Keratinocyte (primary cell): ENCODE measurements around the gene TM7SF3. TPM values are rescaled to one million over a fixed set of nuclear protein-coding genes. Genes with fewer than 3 reads are reported as not detected.

Source experiments
- DNase-seq: peaks from one replicate; pipeline ENCODE4 v3.0.0-alpha.2; 2011; ENCODE audit warnings: low read depth, missing footprints, low spot score
- FAIRE-seq: peaks from 2 replicates; lab custom pipeline; 2011; peaks lifted over from hg19 to GRCh38; lab: Jason Lieb, UNC
- H2AFZ ChIP-seq: 2 replicates; pipeline ENCODE4 v1.6.0; 2012; ENCODE audit warnings: low read length, control low read depth, inconsistent platforms; ENCODE audit not compliant: control insufficient read depth
- H3K27ac ChIP-seq: 2 replicates; pipeline ENCODE4 v1.5.1; 2011; ENCODE audit warnings: low read length; ENCODE audit not compliant: control insufficient read depth, insufficient read depth
- H3K27me3 ChIP-seq: 3 replicates; pipeline ENCODE4 v1.6.0; 2011; ENCODE audit warnings: low read length; ENCODE audit not compliant: control insufficient read depth, insufficient read depth; ENCODE audit errors: extremely low read depth
- H3K36me3 ChIP-seq, 2 experiments: 2 replicates in 1 of 2; 3 replicates in 1 of 2; pipeline ENCODE4 v1.5.1; 2011; ENCODE audit warnings: low read length in 2 of 2, mild to moderate bottlenecking in 1 of 2; ENCODE audit not compliant: control insufficient read depth in 2 of 2, insufficient read depth in 2 of 2; ENCODE audit errors: extremely low read depth in 1 of 2
- H3K4me1 ChIP-seq: 3 replicates; pipeline ENCODE4 v1.5.1; 2011; ENCODE audit warnings: low read length; ENCODE audit not compliant: control insufficient read depth, insufficient read depth; ENCODE audit errors: extremely low read depth
- H3K4me2 ChIP-seq: 3 replicates; pipeline ENCODE4 v1.6.0; 2011; ENCODE audit warnings: low read depth, low read length; ENCODE audit not compliant: control insufficient read depth, insufficient read depth; ENCODE audit errors: extremely low read depth
- H3K4me3 ChIP-seq, 3 experiments: fragments of 200-600 bp in 1 of 3; sonication (generic) in 1 of 3; 2 replicates in 2 of 3; 3 replicates in 1 of 3; pipeline ENCODE4 v1.5.1; 2011 to 2016; ENCODE audit warnings: low read length in 3 of 3, mild to moderate bottlenecking in 3 of 3, control low read depth in 2 of 3, inconsistent platforms in 1 of 3, low read depth in 1 of 3, mixed read lengths in 1 of 3, mixed run types in 1 of 3, moderate library complexity in 1 of 3; ENCODE audit not compliant: control insufficient read depth in 2 of 3, insufficient read depth in 2 of 3; ENCODE audit errors: extremely low read depth in 1 of 3
- H3K79me2 ChIP-seq: 2 replicates; pipeline ENCODE4 v1.6.0; 2012; ENCODE audit warnings: low read length; ENCODE audit not compliant: control insufficient read depth, insufficient read depth
- H3K9ac ChIP-seq: 3 replicates; pipeline ENCODE4 v1.6.0; 2011; ENCODE audit warnings: low read length; ENCODE audit not compliant: control insufficient read depth, insufficient read depth; ENCODE audit errors: extremely low read depth
- H3K9me1 ChIP-seq: 3 replicates; pipeline ENCODE4 v1.6.0; 2011; ENCODE audit warnings: low read length; ENCODE audit not compliant: control insufficient read depth, insufficient read depth; ENCODE audit errors: extremely low read depth
- H3K9me3 ChIP-seq: 2 replicates; pipeline ENCODE4 v1.5.1; 2012; ENCODE audit warnings: low read depth, low read length; ENCODE audit not compliant: control insufficient read depth
- H4K20me1 ChIP-seq: 3 replicates; pipeline ENCODE4 v1.6.0; 2011; ENCODE audit warnings: low read length; ENCODE audit not compliant: control insufficient read depth, insufficient read depth; ENCODE audit errors: extremely low read depth
- CTCF ChIP-seq, 3 experiments: IDR thresholded peaks in 1 of 3; conservative IDR thresholded peaks in 1 of 3; optimal IDR thresholded peaks in 1 of 3; 2 replicates in 2 of 3; 3 replicates in 1 of 3; pipeline versions ENCODE3 to v1.5.1; 2011; ENCODE audit warnings: low read length in 3 of 3, mild to moderate bottlenecking in 3 of 3, moderate library complexity in 2 of 3, control low read depth in 1 of 3, inconsistent platforms in 1 of 3; ENCODE audit not compliant: insufficient read depth in 2 of 3; ENCODE audit errors: extremely low read depth in 1 of 3
- EZH2 ChIP-seq: IDR thresholded peaks from one replicate; pipeline ENCODE4 v1.6.1; 2012; ENCODE audit warnings: inconsistent platforms, mild to moderate bottlenecking, low read length, moderate library complexity
- dilution Hi-C: fragments of 300-500 bp; cut with MboI; formaldehyde crosslinking; loops from one replicate; pipeline ENCODE4 v1.7.0; 2020; ENCODE audit warnings: low sequenced_read_pairs; ENCODE audit not compliant: extremely low pct_ligation_motif_present
- polyA plus RNA-seq, 5 experiments: library from polyadenylated mRNA; depleted of rRNA in 3 of 5; stranded (reverse) in 3 of 5; stranded (forward) in 1 of 5; unstranded in 1 of 5; fragments of >200 nt; gene quantifications; 1 replicate in 1 of 5; 2 replicates in 3 of 5; 3 replicates in 1 of 5; pipeline versions ENCODE4 v1.2.1 to v1.2.3, GENCODE V29; 2011 to 2012; ENCODE audit warnings: missing spikeins in 2 of 5, low read depth in 1 of 5, low replicate concordance in 1 of 5

TM7SF3 gene
- polyA plus RNA-seq, 1 donor (not counting 4 experiments of a cell fraction or from before 2014, with no cell fraction given) = 407 TPM

GRCh38 chr12:26948309-26948708 lies 65.9 kb downstream of the TM7SF3 start:
- no peak for DNase-seq
- no peak overlapping the region for H3K4me3 ChIP-seq
- H3K9me3 ChIP-seq = no peaks in the 10 kb centered on the region
- H3K4me1 ChIP-seq = peaks cover 3% of the 10 kb centered on the region
- no peaks in the 10 kb centered on the region for H3K36me3 ChIP-seq
- no peaks in the 10 kb centered on the region for H3K9me1 ChIP-seq
- no peak overlapping the region for H3K27ac ChIP-seq
- dilution Hi-C loops = no loop called here
- no peak overlapping the region for H2AFZ ChIP-seq
- TF ChIP-seq CTCF (optimal IDR thresholded peaks at IDR 0.05 in 1 of 3, IDR thresholded peaks at IDR 0.05 in 1 of 3, conservative IDR thresholded peaks at IDR 0.05 in 1 of 3; ENCODE audit: extremely low read depth in 1 of 3, insufficient read depth in 2 of 3, low read length in 3 of 3) (no peak), EZH2 (no peak)
- no peaks in the 10 kb centered on the region for H3K27me3 ChIP-seq
- H3K4me2 ChIP-seq = no peak overlapping the region
- no peak for FAIRE-seq
- no peak overlapping the region for H3K9ac ChIP-seq
- H4K20me1 ChIP-seq = no peaks in the 10 kb centered on the region
- peaks cover 78% of the 10 kb centered on the region for H3K79me2 ChIP-seq

- H3K79me2 ChIP-seq = peaks cover 92% of the 10 kb centered on the region
- H3K27me3 ChIP-seq = no peaks in the 10 kb centered on the region
- dilution Hi-C loops = no loop called here
- no peak overlapping the region for H3K27ac ChIP-seq
- H3K4me3 ChIP-seq = peak overlapping the region in 2 of 3 experiments; percentile 27 to 44
- H3K4me2 ChIP-seq = peak overlapping the region; percentile 90
- H3K9me1 ChIP-seq = no peaks in the 10 kb centered on the region
- no peaks in the 10 kb centered on the region for H4K20me1 ChIP-seq
- FAIRE-seq = no peak
- peaks cover 11% of the 10 kb centered on the region for H3K4me1 ChIP-seq
- no peaks in the 10 kb centered on the region for H3K36me3 ChIP-seq
- TF ChIP-seq EZH2 = no peak
- no peak for TF ChIP-seq CTCF (optimal IDR thresholded peaks at IDR 0.05 in 1 of 3, IDR thresholded peaks at IDR 0.05 in 1 of 3, conservative IDR thresholded peaks at IDR 0.05 in 1 of 3; ENCODE audit: extremely low read depth in 1 of 3, insufficient read depth in 2 of 3, low read length in 3 of 3)
- no peak overlapping the region for H2AFZ ChIP-seq
- peak overlapping the region; percentile 20 for H3K9ac ChIP-seq
- no peak for DNase-seq
- no peaks in the 10 kb centered on the region for H3K9me3 ChIP-seq
These were observed 73.0 kb downstream of the TM7SF3 start for GRCh38 chr12:26941215-26941594.
